ENCODE measurements around the gene MBD1.

- TF ChIP-seq CTCF (IDR thresholded peaks at IDR 0.05) (no peak), POLR2A (IDR thresholded peaks at IDR 0.05) (no peak), POLR2AphosphoS5 (IDR thresholded peaks at IDR 0.05) (no peak)
These were observed 2.3 kb upstream of the MBD1 start for GRCh38 chr18:50283469-50284209.
